K562 (cell line): Measurements from ENCODE around the gene LMO2. TPM values are rescaled to one million over a fixed set of nuclear protein-coding genes. Genes with fewer than 3 reads are reported as not detected.

Source experiments
- ATAC-seq: fragments of 200-7000 bp; cut with Tn5 transposase; 3 replicates; pipeline ENCODE4 v1.9.1; 2020; ENCODE audit warnings: moderate library complexity
- BruUV-seq: library from RNA; stranded (reverse); fragments of 400-500 nt; replicated peaks from 2 replicates; lab custom pipeline; 2021; lab: Mats Ljungman, UMichigan
- CTCF ChIA-PET: fragments of 300-600 bp; formaldehyde crosslinking; extraction: SDS; loops from one replicate; lab custom pipeline; 2021; ENCODE audit warnings: low intra/inter-chr PET ratio; lab: Yijun Ruan, JAX
- POLR2A ChIA-PET: fragments of 300-600, 350-650 bp; sonication (Branson Sonifier 250); formaldehyde crosslinking; extraction: SDS; loops from one replicate; lab custom pipeline; 2021; ENCODE audit warnings: antibody characterized with exemption, inconsistent platforms; lab: Yijun Ruan, JAX
- DNase-seq, 4 experiments: peaks; one replicate each; pipeline versions ENCODE4 v3.0.0 to v3.0.0-alpha.2; 2011 to 2018; ENCODE audit warnings: low spot score in 3 of 4, mixed read lengths in 3 of 4; ENCODE audit errors: extremely low read depth in 1 of 4
- FAIRE-seq: peaks from 2 replicates; lab custom pipeline; 2011; peaks lifted over from hg19 to GRCh38; lab: Jason Lieb, UNC
- H2AFZ ChIP-seq: 2 replicates; pipeline ENCODE4 v1.6.0; 2011; ENCODE audit warnings: low read depth, low read length, control low read depth, inconsistent platforms
- H3K27ac ChIP-seq: fragments of 200-600 bp; 3 replicates; pipeline ENCODE4 v1.8.0; 2011; ENCODE audit warnings: low read depth, mild to moderate bottlenecking, control low read depth, inconsistent platforms, low read length, moderate library complexity, mixed read lengths; ENCODE audit errors: extremely low read depth
- H3K27me3 ChIP-seq, 2 experiments: fragments of 300-600 bp in 1 of 2; 2 replicates in 1 of 2; 3 replicates in 1 of 2; pipeline versions ENCODE4 v1.6.0 to v1.8.0; 2011; ENCODE audit warnings: inconsistent platforms in 2 of 2, low read length in 2 of 2, mild to moderate bottlenecking in 1 of 2, mixed read lengths in 1 of 2, moderate library complexity in 1 of 2; ENCODE audit not compliant: control insufficient read depth in 2 of 2, insufficient read depth in 2 of 2
- H3K36me3 ChIP-seq: fragments of 300-600 bp; 3 replicates; pipeline ENCODE4 v1.8.0; 2011; ENCODE audit warnings: mild to moderate bottlenecking, low read length, inconsistent platforms; ENCODE audit not compliant: control insufficient read depth, insufficient read depth
- H3K4me1 ChIP-seq, 2 experiments: fragments of 200-600 bp in 1 of 2; replicated peaks in 1 of 2; 2 replicates in 1 of 2; 3 replicates in 1 of 2; pipeline versions ENCODE4 v1.5.1 to v1.8.0; 2011; ENCODE audit warnings: inconsistent platforms in 2 of 2, low read length in 2 of 2, mild to moderate bottlenecking in 1 of 2, mixed read lengths in 1 of 2, moderate library complexity in 1 of 2; ENCODE audit not compliant: control insufficient read depth in 2 of 2, insufficient read depth in 2 of 2
- H3K4me2 ChIP-seq: 2 replicates; pipeline ENCODE4 v1.6.1; 2011; ENCODE audit warnings: low read length, control low read depth, inconsistent platforms, mixed read lengths; ENCODE audit not compliant: insufficient read depth
- H3K4me3 ChIP-seq: fragments of 200-600 bp; sonication (generic), shearing (Covaris generic); 2 replicates; pipeline ENCODE4 v1.5.1; 2016; ENCODE audit warnings: control low read depth, inconsistent platforms
- H3K79me2 ChIP-seq: fragments of 200-600 bp; 3 replicates; pipeline ENCODE4 v1.8.0; 2011; ENCODE audit warnings: low read length, inconsistent platforms; ENCODE audit not compliant: control insufficient read depth, insufficient read depth
- H3K9ac ChIP-seq, 2 experiments: 2 replicates each; pipeline versions ENCODE4 v1.6.0 to v1.6.1; 2011; ENCODE audit warnings: low read depth in 2 of 2, low read length in 2 of 2, control low read depth in 1 of 2, inconsistent platforms in 1 of 2, mild to moderate bottlenecking in 1 of 2, mixed read lengths in 1 of 2; ENCODE audit not compliant: insufficient read depth in 1 of 2
- H3K9me1 ChIP-seq: one replicate; pipeline ENCODE4 v1.6.0; 2011; ENCODE audit warnings: inconsistent platforms, mild to moderate bottlenecking, low read length, moderate library complexity; ENCODE audit not compliant: control insufficient read depth, insufficient read depth
- H3K9me3 ChIP-seq: replicated peaks from 2 replicates; pipeline ENCODE4 v1.5.1; 2011; ENCODE audit warnings: low read depth, low read length, inconsistent platforms; ENCODE audit not compliant: control insufficient read depth, insufficient read depth
- H4K20me1 ChIP-seq: replicated peaks from 2 replicates; pipeline ENCODE4 v1.6.1; 2011; ENCODE audit warnings: low read length, inconsistent platforms, mixed read lengths; ENCODE audit not compliant: control insufficient read depth, insufficient read depth
- ARID3B ChIP-seq: fragments of 250-450 bp; sonication (Bioruptor Pico); IDR thresholded peaks from 2 replicates; pipeline ENCODE4 v1.4.0; 2020; ENCODE audit warnings: borderline replicate concordance
- CHD1 ChIP-seq: fragments of 200-600 bp; sonication (generic); IDR thresholded peaks from one replicate; pipeline ENCODE4 v1.6.1; 2012; ENCODE audit warnings: mild to moderate bottlenecking, moderate library complexity, low read length, inconsistent platforms
- FOXM1 ChIP-seq, 2 experiments: fragments of 450-650 bp in 1 of 2; sonication (generic) in 1 of 2; formaldehyde crosslinking in 1 of 2; IDR thresholded peaks; 2 replicates each; pipeline versions ENCODE4 v1.6.1 to v1.9.0; 2017 to 2022; ENCODE audit warnings: low read depth in 2 of 2, mild to moderate bottlenecking in 2 of 2, missing genetic modification reagents in 1 of 2, moderate library complexity in 1 of 2
- GATAD2B ChIP-seq: fragments of 450-650 bp; IDR thresholded peaks from 2 replicates; pipeline ENCODE4 v1.6.1; 2017; ENCODE audit warnings: mild to moderate bottlenecking, borderline replicate concordance
- ILK ChIP-seq: fragments of 450-650 bp; IDR thresholded peaks from 2 replicates; pipeline ENCODE4 v1.6.1; 2016; ENCODE audit warnings: missing genetic modification characterization, low read depth, mild to moderate bottlenecking, missing compliant biosample characterization, moderate library complexity, borderline replicate concordance
- MTA1 ChIP-seq: fragments of 450-650 bp; IDR thresholded peaks from 2 replicates; pipeline ENCODE4 v1.6.1; 2017; ENCODE audit warnings: borderline replicate concordance
- PURB ChIP-seq: sonication (generic); formaldehyde crosslinking; IDR thresholded peaks from 2 replicates; pipeline ENCODE4 v1.9.0; 2021; ENCODE audit warnings: low read depth, mild to moderate bottlenecking, missing genetic modification reagents
- RAD21 ChIP-seq, 2 experiments: fragments of 250-450 bp in 1 of 2; fragments of 450-650 bp in 1 of 2; sonication (Bioruptor Pico) in 1 of 2; formaldehyde crosslinking in 1 of 2; IDR thresholded peaks in 1 of 2; conservative IDR thresholded peaks in 1 of 2; 2 replicates each; pipeline versions ENCODE4 v1.4.0 to v1.8.0; 2020 to 2022; ENCODE audit warnings: mild to moderate bottlenecking in 2 of 2, moderate library complexity in 1 of 2
- REST ChIP-seq, 2 experiments: fragments of 450-650 bp; formaldehyde crosslinking in 1 of 2; IDR thresholded peaks; 2 replicates each; pipeline versions ENCODE4 v1.4.0 to v1.6.1; 2014 to 2020; ENCODE audit warnings: mild to moderate bottlenecking in 2 of 2, borderline replicate concordance in 1 of 2, low read depth in 1 of 2
- XRCC4 ChIP-seq: IDR thresholded peaks from one replicate; pipeline ENCODE4 v1.6.1; 2011; ENCODE audit not compliant: insufficient read depth, insufficient read length; ENCODE audit errors: extremely low read depth
- WGBS: fragments of 100-300 bp; shearing (Covaris generic); methylation state at CpG from one replicate; pipeline ENCODE4 v1.1.6; 2016; ENCODE audit warnings: low coverage, mixed read lengths; ENCODE audit not compliant: insufficient coverage; ENCODE audit errors: missing lambda C conversion rate; 5-methylcytosine and 5-hydroxymethylcytosine counted together
- in situ Hi-C: fragments of 300-500 bp; cut with MboI; formaldehyde crosslinking; loops from 4 replicates; pipeline ENCODE4 v1.15.0; 2018; ENCODE audit warnings: inconsistent platforms, mixed read lengths
- intact Hi-C: fragments of 100-400 bp; cut with micrococcal nuclease; formaldehyde crosslinking; loops from 2 replicates; pipeline ENCODE4 v1.14.2; 2022
- polyA plus RNA-seq, 8 experiments: library from polyadenylated mRNA; depleted of rRNA in 4 of 8; stranded (reverse) in 5 of 8; unstranded in 3 of 8; fragments of >200 nt; fragmentation: Nextera tagmentation in 2 of 8; fragmentation: Illumina TruSeq in 1 of 8; extraction: Ambion mirVana in 2 of 8; extraction: Trizol in 1 of 8; gene quantifications; 2 replicates each; pipeline versions ENCODE4 v1.2.1 to v1.2.3, GENCODE V29; 2011 to 2014; ENCODE audit warnings: inconsistent platforms in 1 of 8, missing spikeins in 1 of 8
- total RNA-seq, 7 experiments: library from RNA; depleted of rRNA in 6 of 7; stranded (reverse); fragments of >200 nt in 6 of 7; fragmentation: Illumina TruSeq in 2 of 7; extraction: Trizol in 2 of 7; gene quantifications; 2 replicates each; pipeline versions ENCODE4 v1.2.1 to v1.2.3, GENCODE V29; 2011 to 2021; ENCODE audit warnings: low replicate concordance in 1 of 7

Gene LMO2
- total and polyA plus RNA-seq, 9 of the 15 experiments (the other 6 are each of a cell fraction or from before 2014, with no cell fraction given): 6.9 to 126 (median 91.5) TPM

- no peak for FAIRE-seq
- no peaks in the 10 kb centered on the region for H3K9me1 ChIP-seq
- no TSS peak for BruUV-seq
- H3K9ac ChIP-seq: no peak overlapping the region
- no peaks in the 10 kb centered on the region for H3K79me2 ChIP-seq
- no peak for DNase-seq
- in situ Hi-C loops: no loop called here
- CTCF ChIA-PET: no interaction called here
- no peak for ATAC-seq
- no peak overlapping the region for H3K4me3 ChIP-seq
- H3K9me3 ChIP-seq: peaks cover 16% of the 10 kb centered on the region
- POLR2A ChIA-PET: interaction anchor here (0.7 to 1.5 kb wide), 4 partner anchors 12 to 1475 kb away, joined by 3 to 5 read pairs (median 3); partner anchors contain the start of gene WT1
- no peak overlapping the region for H3K4me2 ChIP-seq
- intact Hi-C loops: no loop called here
- no peaks in the 10 kb centered on the region for H3K36me3 ChIP-seq
- WGBS: 60% methylated on average over 6 of the region's 6 CpGs
- peaks cover 6 to 15% of the 10 kb centered on the region in 2 experiments; a peak in 3 of 5 replicates for H3K4me1 ChIP-seq
- peak overlapping the region; percentile 71 for H2AFZ ChIP-seq
- H3K27ac ChIP-seq: no peak overlapping the region; the same call in 2 of the 3 replicates
- no peaks in the 10 kb centered on the region for H3K27me3 ChIP-seq
- H4K20me1 ChIP-seq: no peaks in the 10 kb centered on the region
- TF ChIP-seq MTA1: no peak
- TF ChIP-seq FOXM1 (IDR thresholded peaks at IDR 0.05; ENCODE audit: low read depth): no peak
- no peak for TF ChIP-seq FOXM1 (CRISPR knock-in tag; IDR thresholded peaks at IDR 0.05; ENCODE audit: low read depth)
- TF ChIP-seq XRCC4: no peak
- TF ChIP-seq REST (IDR thresholded peaks at IDR 0.05; ENCODE audit: borderline replicate concordance): no peak
- TF ChIP-seq REST (CRISPR knock-in tag; IDR thresholded peaks at IDR 0.05; ENCODE audit: low read depth): no peak
- no peak for TF ChIP-seq CHD1
- no peak for TF ChIP-seq RAD21 (CRISPR knock-in tag; conservative IDR thresholded peaks at IDR 0.05 in 1 of 2, IDR thresholded peaks at IDR 0.05 in 1 of 2)
- TF ChIP-seq PURB (CRISPR knock-in tag): no peak
- TF ChIP-seq GATAD2B: no peak
- TF ChIP-seq ARID3B (CRISPR knock-in tag): no peak
- no peak for TF ChIP-seq ILK (tag)
Measured at GRCh38 chr11:33910296-33910957, 18.6 kb upstream of the LMO2 start.
